ENCODE measurements around the gene ACAA1.

GRCh38 chr3:38142959-38143358 lies 6.0 kb upstream of the ACAA1 start:
- TF ChIP-seq, protein P1, sequence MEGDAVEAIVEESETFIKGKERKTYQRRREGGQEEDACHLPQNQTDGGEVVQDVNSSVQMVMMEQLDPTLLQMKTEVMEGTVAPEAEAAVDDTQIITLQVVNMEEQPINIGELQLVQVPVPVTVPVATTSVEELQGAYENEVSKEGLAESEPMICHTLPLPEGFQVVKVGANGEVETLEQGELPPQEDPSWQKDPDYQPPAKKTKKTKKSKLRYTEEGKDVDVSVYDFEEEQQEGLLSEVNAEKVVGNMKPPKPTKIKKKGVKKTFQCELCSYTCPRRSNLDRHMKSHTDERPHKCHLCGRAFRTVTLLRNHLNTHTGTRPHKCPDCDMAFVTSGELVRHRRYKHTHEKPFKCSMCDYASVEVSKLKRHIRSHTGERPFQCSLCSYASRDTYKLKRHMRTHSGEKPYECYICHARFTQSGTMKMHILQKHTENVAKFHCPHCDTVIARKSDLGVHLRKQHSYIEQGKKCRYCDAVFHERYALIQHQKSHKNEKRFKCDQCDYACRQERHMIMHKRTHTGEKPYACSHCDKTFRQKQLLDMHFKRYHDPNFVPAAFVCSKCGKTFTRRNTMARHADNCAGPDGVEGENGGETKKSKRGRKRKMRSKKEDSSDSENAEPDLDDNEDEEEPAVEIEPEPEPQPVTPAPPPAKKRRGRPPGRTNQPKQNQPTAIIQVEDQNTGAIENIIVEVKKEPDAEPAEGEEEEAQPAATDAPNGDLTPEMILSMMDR (IDR thresholded peaks at IDR 0.05; ENCODE audit: poor library complexity): no peak
- no peak for TF ChIP-seq EZH2 (IDR thresholded peaks at IDR 0.05; ENCODE audit: borderline replicate concordance)
